NB4 (cell line): ENCODE data around the gene CXCR4.

Source experiments
- POLR2A ChIP-seq: IDR thresholded peaks from 2 replicates; pipeline ENCODE4 v1.6.1; 2011; ENCODE audit warnings: mild to moderate bottlenecking; ENCODE audit not compliant: insufficient read length; ENCODE audit errors: extremely low read depth
- TF ChIP-seq, protein P1 (sequence below): IDR thresholded peaks from one replicate; pipeline ENCODE4 v1.5.1; 2012; ENCODE audit warnings: low read depth, low read length
- TF ChIP-seq, protein P2 (sequence below): IDR thresholded peaks from 2 replicates; pipeline ENCODE4 v1.6.1; 2011; ENCODE audit warnings: low read depth, low read length

DNA sequence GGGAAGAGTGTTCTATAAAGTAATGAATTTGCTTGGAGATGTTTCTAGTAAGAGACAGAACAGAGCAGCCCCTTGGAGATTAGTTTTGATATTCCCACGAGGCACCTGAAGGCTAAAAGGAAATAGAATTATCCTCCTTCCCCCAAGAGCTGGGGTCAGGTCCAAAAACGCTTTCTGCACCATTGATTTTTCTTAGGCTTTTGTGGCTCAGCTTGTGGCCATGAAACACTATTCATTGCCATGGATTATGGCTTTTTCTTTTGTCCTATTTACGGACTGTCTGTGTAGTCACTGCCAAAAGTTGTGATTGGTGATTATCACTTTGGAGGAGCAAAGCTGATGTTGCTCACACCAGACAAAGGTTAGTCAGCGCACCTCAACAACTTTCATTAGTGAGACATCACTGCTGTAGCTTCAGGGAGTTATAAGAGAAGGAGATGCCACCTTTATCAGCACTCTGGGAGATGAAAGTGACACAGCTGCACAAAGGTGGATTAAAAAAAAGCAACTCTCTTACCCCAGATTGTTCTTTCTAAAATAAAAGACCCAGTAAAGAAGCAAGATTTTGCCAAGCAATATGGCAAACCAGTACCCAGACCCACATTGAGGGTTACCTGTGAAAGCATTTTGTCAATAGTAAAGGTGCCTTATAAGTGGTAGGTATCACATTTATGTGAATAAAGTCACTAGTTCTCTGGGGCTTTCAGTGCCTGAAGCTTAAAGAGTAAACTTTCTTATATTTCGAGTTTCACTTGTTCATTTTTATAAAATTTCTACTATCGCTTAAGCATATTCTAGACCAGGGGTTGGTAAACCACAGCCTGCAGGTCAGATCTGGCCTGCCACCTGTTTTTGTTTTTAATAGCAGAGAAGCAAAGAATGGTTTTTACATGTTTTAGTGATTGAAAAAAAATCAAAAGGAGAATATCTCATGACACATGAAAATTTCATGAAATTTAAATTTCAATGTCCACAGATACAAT, 10.6 kb downstream of the CXCR4 start:
- TF ChIP-seq, protein P1, sequence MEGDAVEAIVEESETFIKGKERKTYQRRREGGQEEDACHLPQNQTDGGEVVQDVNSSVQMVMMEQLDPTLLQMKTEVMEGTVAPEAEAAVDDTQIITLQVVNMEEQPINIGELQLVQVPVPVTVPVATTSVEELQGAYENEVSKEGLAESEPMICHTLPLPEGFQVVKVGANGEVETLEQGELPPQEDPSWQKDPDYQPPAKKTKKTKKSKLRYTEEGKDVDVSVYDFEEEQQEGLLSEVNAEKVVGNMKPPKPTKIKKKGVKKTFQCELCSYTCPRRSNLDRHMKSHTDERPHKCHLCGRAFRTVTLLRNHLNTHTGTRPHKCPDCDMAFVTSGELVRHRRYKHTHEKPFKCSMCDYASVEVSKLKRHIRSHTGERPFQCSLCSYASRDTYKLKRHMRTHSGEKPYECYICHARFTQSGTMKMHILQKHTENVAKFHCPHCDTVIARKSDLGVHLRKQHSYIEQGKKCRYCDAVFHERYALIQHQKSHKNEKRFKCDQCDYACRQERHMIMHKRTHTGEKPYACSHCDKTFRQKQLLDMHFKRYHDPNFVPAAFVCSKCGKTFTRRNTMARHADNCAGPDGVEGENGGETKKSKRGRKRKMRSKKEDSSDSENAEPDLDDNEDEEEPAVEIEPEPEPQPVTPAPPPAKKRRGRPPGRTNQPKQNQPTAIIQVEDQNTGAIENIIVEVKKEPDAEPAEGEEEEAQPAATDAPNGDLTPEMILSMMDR: no peak
- TF ChIP-seq POLR2A: no peak
- TF ChIP-seq, protein P2, sequence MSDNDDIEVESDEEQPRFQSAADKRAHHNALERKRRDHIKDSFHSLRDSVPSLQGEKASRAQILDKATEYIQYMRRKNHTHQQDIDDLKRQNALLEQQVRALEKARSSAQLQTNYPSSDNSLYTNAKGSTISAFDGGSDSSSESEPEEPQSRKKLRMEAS: no peak
